Measurements from ENCODE around the gene DYDC2.
"Not testable (repeated sequence)": the region's sequence is repeated elsewhere in the genome, so short reads cannot be mapped to it uniquely, and the experiment has no call there.

The DYDC2 gene

DNA sequence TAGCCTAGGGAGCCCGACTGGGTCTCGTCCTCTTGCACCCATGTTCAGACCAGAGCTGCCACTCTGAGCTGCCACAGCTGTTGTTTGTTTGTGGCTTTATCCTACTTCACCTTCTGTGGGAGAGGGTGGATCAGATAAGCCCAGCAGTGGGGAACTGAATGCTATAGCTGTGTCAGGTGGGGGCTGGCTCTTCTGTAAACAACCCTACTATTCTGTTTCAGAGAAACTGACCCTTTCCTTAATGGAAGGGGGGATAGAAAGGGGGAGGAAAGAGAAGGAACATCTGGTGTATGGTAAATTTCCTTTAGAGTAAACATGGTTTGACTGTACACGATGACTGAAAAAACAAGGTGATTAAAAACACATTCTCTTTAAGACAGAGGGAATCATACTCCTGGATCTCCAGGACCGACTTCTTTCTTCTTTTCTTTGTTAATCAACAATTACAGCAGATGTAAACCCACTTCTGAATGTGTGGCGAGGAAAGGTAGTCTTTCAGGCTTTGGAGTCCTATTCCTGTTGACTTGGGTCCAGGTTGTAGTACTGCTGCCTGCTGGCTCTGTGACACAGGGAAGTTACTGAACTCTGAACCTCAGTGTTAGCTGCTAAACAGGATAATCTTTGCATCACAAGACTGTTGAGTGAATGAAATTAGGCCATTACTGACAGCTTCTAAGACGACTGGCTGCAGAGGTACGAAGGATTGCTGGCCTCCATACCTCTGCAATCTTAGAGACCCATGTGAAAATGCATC is 57.7 kb downstream of the DYDC2 start:
- no peaks in the 10 kb centered on the region for H4K20me1 ChIP-seq (ENCODE audit: insufficient read depth, low read length)
- DNase-seq = no peak
- no peak overlapping the region for H2AFZ ChIP-seq (ENCODE audit: low read length)
- H3K9me2 ChIP-seq (replicated peaks; ENCODE audit: insufficient read depth, low read length) = no peaks in the 10 kb centered on the region
- H3K9ac ChIP-seq (ENCODE audit: low read length) = no peak overlapping the region
- no peak overlapping the region for H3K27ac ChIP-seq (ENCODE audit: low read length)
- H3F3A ChIP-seq (ENCODE audit: insufficient read depth, low read length) = 0 out of 2 replicates have a peak, but pooled peaks cover 2% of the 10 kb centered on the region
- H3K36me3 ChIP-seq (replicated peaks; ENCODE audit: insufficient read depth, low read length) = no peaks in the 10 kb centered on the region
- H3K4me1 ChIP-seq (ENCODE audit: low read length) = no peaks in the 10 kb centered on the region
- TF ChIP-seq EZH2 (optimal IDR thresholded peaks at IDR 0.05; ENCODE audit: low read depth, low read length) (no peak), EZH2phosphoT487 (IDR thresholded peaks at IDR 0.05; ENCODE audit: low read length) (no peak)
- TF ChIP-seq, protein P1, sequence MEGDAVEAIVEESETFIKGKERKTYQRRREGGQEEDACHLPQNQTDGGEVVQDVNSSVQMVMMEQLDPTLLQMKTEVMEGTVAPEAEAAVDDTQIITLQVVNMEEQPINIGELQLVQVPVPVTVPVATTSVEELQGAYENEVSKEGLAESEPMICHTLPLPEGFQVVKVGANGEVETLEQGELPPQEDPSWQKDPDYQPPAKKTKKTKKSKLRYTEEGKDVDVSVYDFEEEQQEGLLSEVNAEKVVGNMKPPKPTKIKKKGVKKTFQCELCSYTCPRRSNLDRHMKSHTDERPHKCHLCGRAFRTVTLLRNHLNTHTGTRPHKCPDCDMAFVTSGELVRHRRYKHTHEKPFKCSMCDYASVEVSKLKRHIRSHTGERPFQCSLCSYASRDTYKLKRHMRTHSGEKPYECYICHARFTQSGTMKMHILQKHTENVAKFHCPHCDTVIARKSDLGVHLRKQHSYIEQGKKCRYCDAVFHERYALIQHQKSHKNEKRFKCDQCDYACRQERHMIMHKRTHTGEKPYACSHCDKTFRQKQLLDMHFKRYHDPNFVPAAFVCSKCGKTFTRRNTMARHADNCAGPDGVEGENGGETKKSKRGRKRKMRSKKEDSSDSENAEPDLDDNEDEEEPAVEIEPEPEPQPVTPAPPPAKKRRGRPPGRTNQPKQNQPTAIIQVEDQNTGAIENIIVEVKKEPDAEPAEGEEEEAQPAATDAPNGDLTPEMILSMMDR (IDR thresholded peaks at IDR 0.05; ENCODE audit: low read length) = no peak
- H3K27me3 ChIP-seq (replicated peaks; ENCODE audit: insufficient read depth, low read length) = no peaks in the 10 kb centered on the region
- no peaks in the 10 kb centered on the region for H3K9me3 ChIP-seq (replicated peaks; ENCODE audit: insufficient read depth, low read length)
- no peak overlapping the region for H3K4me2 ChIP-seq (ENCODE audit: low read depth, low read length)
- H3K4me3 ChIP-seq (ENCODE audit: low read length) = no peak overlapping the region
- H3K79me2 ChIP-seq (ENCODE audit: low read length) = no peaks in the 10 kb centered on the region

DNA sequence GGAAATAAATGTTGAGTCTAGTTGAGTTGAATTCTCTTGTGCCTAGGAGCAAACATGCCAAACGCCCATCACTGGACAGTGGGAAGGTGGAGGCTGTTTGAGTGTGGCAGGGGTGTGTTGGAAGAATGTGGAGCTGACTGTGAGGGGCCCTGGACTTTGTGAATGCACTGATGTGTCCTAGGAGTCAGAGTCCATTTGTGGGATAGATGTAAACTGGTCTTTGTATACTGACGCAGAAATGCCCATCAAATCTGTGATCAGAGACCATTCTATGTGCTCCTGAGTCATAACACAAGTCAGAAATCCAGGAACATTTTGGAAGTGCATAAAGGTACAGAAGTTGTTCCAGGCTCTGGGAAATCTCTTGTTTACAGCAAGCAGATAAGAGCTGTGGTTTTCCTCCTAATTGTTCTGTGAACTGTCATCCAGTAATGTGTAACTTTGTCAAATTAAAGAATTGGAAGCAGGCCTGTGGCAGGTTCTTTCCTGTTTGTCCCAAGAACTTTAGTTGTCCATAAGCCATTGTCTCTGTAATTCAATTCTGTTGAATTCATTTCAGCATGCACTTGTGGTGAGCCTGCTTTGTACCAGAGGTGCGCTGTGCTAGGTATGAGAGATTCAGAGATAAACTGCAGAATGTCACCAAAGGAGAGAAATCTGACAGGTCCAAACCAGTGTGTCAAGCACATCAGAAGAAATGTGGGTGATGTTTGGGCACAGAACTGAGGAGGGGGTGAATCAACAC is 59.3 kb downstream of the DYDC2 start:
- no peak for DNase-seq
- H3K79me2 ChIP-seq (ENCODE audit: low read length) = no peaks in the 10 kb centered on the region

DNA sequence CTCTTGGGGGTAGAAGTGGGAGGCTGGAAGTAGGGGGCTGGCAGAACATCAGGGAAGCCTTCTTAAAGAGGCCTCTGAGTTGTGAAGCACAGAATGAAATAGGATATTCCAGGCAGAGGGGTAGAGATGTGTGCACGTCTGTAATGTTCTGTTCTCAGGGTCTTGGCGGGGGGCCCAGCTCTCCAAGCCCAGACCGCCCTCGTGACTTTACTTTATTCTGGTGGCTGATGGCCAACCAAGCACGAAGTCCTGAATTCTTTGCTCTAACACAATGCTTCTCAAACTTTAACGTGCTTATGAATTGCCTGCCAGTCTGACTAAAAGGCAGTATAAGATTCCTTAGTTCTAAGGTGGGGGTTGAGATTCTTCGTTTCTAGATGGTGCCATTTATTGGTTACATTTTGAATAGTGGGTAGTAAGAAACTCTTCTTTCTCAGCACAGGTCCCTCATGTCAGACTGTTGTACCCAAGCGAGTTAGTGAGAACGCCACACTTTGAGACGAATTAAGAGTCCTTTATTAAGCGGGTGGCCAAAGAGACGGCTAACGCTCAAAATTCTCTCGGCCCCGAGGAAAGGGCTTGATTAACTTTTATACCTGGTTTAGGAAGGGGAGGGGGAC is 60.0 kb downstream of the DYDC2 start:
- DNase-seq = no peak
- Histone ChIP-seq H3K4me2 (ENCODE audit: low read depth, low read length) (no peak overlapping the region), H3K27ac (ENCODE audit: low read length) (no peak overlapping the region)

More for the DNA sequence above, 59.3 kb downstream of the DYDC2 start:
- TF ChIP-seq EZH2 (optimal IDR thresholded peaks at IDR 0.05; ENCODE audit: low read depth, low read length) = no peak
- no peak for TF ChIP-seq EZH2phosphoT487 (IDR thresholded peaks at IDR 0.05; ENCODE audit: low read length)
- TF ChIP-seq, protein P1 (IDR thresholded peaks at IDR 0.05; ENCODE audit: low read length) = no peak
- Histone ChIP-seq H3K4me3 (ENCODE audit: low read length) (no peak overlapping the region), H3K27ac (ENCODE audit: low read length) (no peak overlapping the region), H3K4me1 (ENCODE audit: low read length) (no peaks in the 10 kb centered on the region), H3K27me3 (replicated peaks; ENCODE audit: insufficient read depth, low read length) (no peaks in the 10 kb centered on the region), H3K9me2 (replicated peaks; ENCODE audit: insufficient read depth, low read length) (no peaks in the 10 kb centered on the region), H4K20me1 (ENCODE audit: insufficient read depth, low read length) (no peaks in the 10 kb centered on the region), H3K9ac (ENCODE audit: low read length) (no peak overlapping the region), H3F3A (ENCODE audit: insufficient read depth, low read length) (no peaks in the 10 kb centered on the region), H3K36me3 (replicated peaks; ENCODE audit: insufficient read depth, low read length) (no peaks in the 10 kb centered on the region), H3K9me3 (replicated peaks; ENCODE audit: insufficient read depth, low read length) (no peaks in the 10 kb centered on the region), H2AFZ (ENCODE audit: low read length) (no peak overlapping the region), H3K4me2 (ENCODE audit: low read depth, low read length) (no peak overlapping the region)

GRCh38 chr10:80417256-80417655 is 60.7 kb downstream of the DYDC2 start:
- not testable (repeated sequence) for H3K4me1 ChIP-seq (ENCODE audit: low read length); H3K27me3 ChIP-seq (replicated peaks; ENCODE audit: insufficient read depth, low read length)

More for the DNA sequence above, 60.0 kb downstream of the DYDC2 start:
- Histone ChIP-seq H3K4me1 (ENCODE audit: low read length) (no peaks in the 10 kb centered on the region), H4K20me1 (ENCODE audit: insufficient read depth, low read length) (no peaks in the 10 kb centered on the region), H3K9ac (ENCODE audit: low read length) (no peak overlapping the region), H3K27me3 (replicated peaks; ENCODE audit: insufficient read depth, low read length) (no peaks in the 10 kb centered on the region), H3K4me3 (ENCODE audit: low read length) (no peak overlapping the region), H3K9me2 (replicated peaks; ENCODE audit: insufficient read depth, low read length) (no peaks in the 10 kb centered on the region), H3F3A (ENCODE audit: insufficient read depth, low read length) (no peaks in the 10 kb centered on the region), H3K79me2 (ENCODE audit: low read length) (no peaks in the 10 kb centered on the region), H3K36me3 (replicated peaks; ENCODE audit: insufficient read depth, low read length) (no peaks in the 10 kb centered on the region), H3K9me3 (replicated peaks; ENCODE audit: insufficient read depth, low read length) (no peaks in the 10 kb centered on the region), H2AFZ (ENCODE audit: low read length) (no peak overlapping the region)
- TF ChIP-seq, protein P1 (IDR thresholded peaks at IDR 0.05; ENCODE audit: low read length) = no peak
- TF ChIP-seq EZH2 (optimal IDR thresholded peaks at IDR 0.05; ENCODE audit: low read depth, low read length) (no peak), EZH2phosphoT487 (IDR thresholded peaks at IDR 0.05; ENCODE audit: low read length) (no peak)

More at GRCh38 chr10:80417256-80417655, 60.7 kb downstream of the DYDC2 start:
- not testable (repeated sequence) for H3F3A ChIP-seq (ENCODE audit: insufficient read depth, low read length); H3K27ac ChIP-seq (ENCODE audit: low read length); H3K79me2 ChIP-seq (ENCODE audit: low read length); H3K9ac ChIP-seq (ENCODE audit: low read length); H3K4me3 ChIP-seq (ENCODE audit: low read length); H3K9me2 ChIP-seq (replicated peaks; ENCODE audit: insufficient read depth, low read length); H2AFZ ChIP-seq (ENCODE audit: low read length); H3K36me3 ChIP-seq (replicated peaks; ENCODE audit: insufficient read depth, low read length); H3K9me3 ChIP-seq (replicated peaks; ENCODE audit: insufficient read depth, low read length); DNase-seq; H4K20me1 ChIP-seq (ENCODE audit: insufficient read depth, low read length); H3K4me2 ChIP-seq (ENCODE audit: low read depth, low read length)

All from MM.1S (cell line).